COLO829 (cell line): ENCODE measurements around the gene ARFGAP1.

ENCODE experiments used
- DNase-seq: peaks from one replicate; pipeline ENCODE4 v3.0.0; 2012; ENCODE audit warnings: low spot score

ARFGAP1 gene

GRCh38 chr20:63260521-63260920, 12.1 kb upstream of the ARFGAP1 start:
- DNase-seq: no peak

- DNase-seq: no peak
Measured at GRCh38 chr20:63261060-63261794, 11.4 kb upstream of the ARFGAP1 start.

- no peak for DNase-seq
Measured at GRCh38 chr20:63261795-63262528, 10.7 kb upstream of the ARFGAP1 start.

GRCh38 chr20:63262836-63263235, 9.8 kb upstream of the ARFGAP1 start:
- DNase-seq: no peak

GRCh38 chr20:63264000-63264399, 8.6 kb upstream of the ARFGAP1 start:
- no peak for DNase-seq

- DNase-seq: no peak
Measured at GRCh38 chr20:63264519-63264918, 8.1 kb upstream of the ARFGAP1 start.

GRCh38 chr20:63265891-63266515, 6.6 kb upstream of the ARFGAP1 start:
- no peak for DNase-seq

GRCh38 chr20:63267691-63268090, 4.9 kb upstream of the ARFGAP1 start:
- no peak for DNase-seq

GRCh38 chr20:63268256-63268655, 4.4 kb upstream of the ARFGAP1 start:
- DNase-seq: no peak

GRCh38 chr20:63268671-63269439, 3.8 kb upstream of the ARFGAP1 start:
- no peak for DNase-seq

GRCh38 chr20:63269724-63270123, 2.9 kb upstream of the ARFGAP1 start:
- no peak for DNase-seq

- no peak for DNase-seq
Measured at GRCh38 chr20:63270606-63271325, 1.8 kb upstream of the ARFGAP1 start.

GRCh38 chr20:63273059-63273579, 506 bp downstream of the ARFGAP1 start:
- DNase-seq: no peak

GRCh38 chr20:63273635-63274380, 1.2 kb downstream of the ARFGAP1 start:
- peak; percentile 63 for DNase-seq

GRCh38 chr20:63274381-63275228, 2.0 kb downstream of the ARFGAP1 start:
- no peak for DNase-seq

- no peak for DNase-seq
Measured at GRCh38 chr20:63275825-63276224, 3.2 kb downstream of the ARFGAP1 start.

- DNase-seq: no peak
Measured at GRCh38 chr20:63276956-63277355, 4.3 kb downstream of the ARFGAP1 start.

- no peak for DNase-seq
Measured at GRCh38 chr20:63277466-63278272, 5.1 kb downstream of the ARFGAP1 start.

- DNase-seq: no peak
Measured at GRCh38 chr20:63278661-63279060, 6.0 kb downstream of the ARFGAP1 start.
